Hepatocyte (in vitro differentiated cells): ENCODE results near the gene MCHR1. TPM values are rescaled to one million over a fixed set of nuclear protein-coding genes. Genes with fewer than 3 reads are reported as not detected.

Experiments used
- DNase-seq: peaks from one replicate; pipeline ENCODE4 v3.0.0-alpha.2; 2016; ENCODE audit warnings: low spot score
- H2AFZ ChIP-seq: fragments of 200-600 bp; sonication (generic); 2 replicates; pipeline ENCODE4 v1.6.0; 2016; ENCODE audit warnings: antibody characterized with exemption, mild to moderate bottlenecking
- H3K27ac ChIP-seq: fragments of 200-600 bp; sonication (generic); 2 replicates; pipeline ENCODE4 v1.5.1; 2016; ENCODE audit warnings: mild to moderate bottlenecking
- H3K27me3 ChIP-seq: fragments of 200-600 bp; sonication (generic); 2 replicates; pipeline ENCODE4 v1.6.1; 2016
- H3K36me3 ChIP-seq: fragments of 200-600 bp; sonication (generic); replicated peaks from 2 replicates; pipeline ENCODE4 v1.5.1; 2016; ENCODE audit warnings: low read depth; ENCODE audit not compliant: insufficient read depth
- H3K4me1 ChIP-seq: fragments of 200-600 bp; sonication (generic); 2 replicates; pipeline ENCODE4 v1.5.1; 2016; ENCODE audit warnings: mild to moderate bottlenecking, moderate library complexity; ENCODE audit not compliant: insufficient read depth
- H3K4me2 ChIP-seq: fragments of 200-600 bp; sonication (generic); 2 replicates; pipeline ENCODE4 v1.6.0; 2016
- H3K4me3 ChIP-seq: fragments of 200-600 bp; sonication (generic); 2 replicates; pipeline ENCODE4 v1.5.1; 2016; ENCODE audit warnings: mild to moderate bottlenecking
- H3K79me2 ChIP-seq: fragments of 200-600 bp; sonication (generic); 2 replicates; pipeline ENCODE4 v1.6.0; 2017; ENCODE audit warnings: mild to moderate bottlenecking
- H3K9me2 ChIP-seq: fragments of 200-600 bp; sonication (generic); replicated peaks from 2 replicates; pipeline ENCODE4 v1.6.0; 2017; ENCODE audit warnings: mild to moderate bottlenecking; ENCODE audit not compliant: insufficient read depth
- H3K9me3 ChIP-seq: fragments of 200-600 bp; sonication (generic); 2 replicates; pipeline ENCODE4 v1.5.1; 2016; ENCODE audit warnings: low read depth, mild to moderate bottlenecking
- H4K20me1 ChIP-seq: fragments of 200-600 bp; sonication (generic); 2 replicates; pipeline ENCODE4 v1.6.0; 2016; ENCODE audit warnings: mild to moderate bottlenecking; ENCODE audit not compliant: insufficient read depth, poor library complexity, severe bottlenecking
- EZH2 ChIP-seq: fragments of 200-600 bp; sonication (generic); IDR thresholded peaks from 2 replicates; pipeline ENCODE4 v1.6.1; 2016; ENCODE audit warnings: antibody characterized with exemption, mild to moderate bottlenecking, borderline replicate concordance
- EZH2phosphoT487 ChIP-seq: fragments of 200-600 bp; sonication (generic); IDR thresholded peaks from one replicate; pipeline ENCODE4 v1.6.1; 2018; ENCODE audit warnings: antibody characterized with exemption, mild to moderate bottlenecking, low read depth, moderate library complexity; ENCODE audit not compliant: unreplicated experiment, severe bottlenecking
- WGBS: methylation state at CpG from one replicate; pipeline ENCODE4 v1.1.6; 2016; ENCODE audit warnings: low lambda C conversion rate; ENCODE audit errors: missing lambda C conversion rate; 5-methylcytosine and 5-hydroxymethylcytosine counted together
- polyA plus RNA-seq: library from polyadenylated mRNA; unstranded; fragments of >200 nt; fragmentation: Nextera tagmentation; extraction: Ambion mirVana; gene quantifications from 2 replicates; pipeline ENCODE4 v1.2.1, GENCODE V29; 2016
- total RNA-seq: library from RNA; depleted of rRNA; stranded (reverse); fragments of >200 nt; gene quantifications from 2 replicates; pipeline ENCODE4 v1.2.3, GENCODE V29; 2014
- TF ChIP-seq, protein P1 (sequence below): fragments of 200-600 bp; sonication (generic); IDR thresholded peaks from 2 replicates; pipeline ENCODE4 v1.5.1; 2016; ENCODE audit warnings: antibody characterized with exemption, mild to moderate bottlenecking; ENCODE audit not compliant: poor library complexity

Gene MCHR1
- total and polyA plus RNA-seq, 2 experiments from 2014 or later: 0.50 to 1.1 TPM

DNA sequence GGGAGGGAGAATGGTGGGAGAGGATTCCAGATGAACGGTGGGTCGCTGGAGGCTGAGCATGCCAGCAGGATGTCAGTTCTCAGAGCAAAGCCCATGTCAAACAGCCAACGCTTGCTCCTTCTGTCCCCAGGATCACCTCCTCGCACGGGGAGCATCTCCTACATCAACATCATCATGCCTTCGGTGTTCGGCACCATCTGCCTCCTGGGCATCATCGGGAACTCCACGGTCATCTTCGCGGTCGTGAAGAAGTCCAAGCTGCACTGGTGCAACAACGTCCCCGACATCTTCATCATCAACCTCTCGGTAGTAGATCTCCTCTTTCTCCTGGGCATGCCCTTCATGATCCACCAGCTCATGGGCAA lies 1.5 kb downstream of the MCHR1 start:
- Histone ChIP-seq H3K27ac (no peak overlapping the region), H4K20me1 (no peaks in the 10 kb centered on the region), H3K4me3 (no peak overlapping the region), H2AFZ (no peak overlapping the region), H3K27me3 (peaks cover 3% of the 10 kb centered on the region), H3K9me2 (no peaks in the 10 kb centered on the region), H3K79me2 (no peaks in the 10 kb centered on the region), H3K9me3 (no peaks in the 10 kb centered on the region), H3K36me3 (no peaks in the 10 kb centered on the region), H3K4me2 (peak overlapping the region; percentile 77), H3K4me1 (peaks cover 13% of the 10 kb centered on the region)
- no peak for DNase-seq
- TF ChIP-seq, protein P1, sequence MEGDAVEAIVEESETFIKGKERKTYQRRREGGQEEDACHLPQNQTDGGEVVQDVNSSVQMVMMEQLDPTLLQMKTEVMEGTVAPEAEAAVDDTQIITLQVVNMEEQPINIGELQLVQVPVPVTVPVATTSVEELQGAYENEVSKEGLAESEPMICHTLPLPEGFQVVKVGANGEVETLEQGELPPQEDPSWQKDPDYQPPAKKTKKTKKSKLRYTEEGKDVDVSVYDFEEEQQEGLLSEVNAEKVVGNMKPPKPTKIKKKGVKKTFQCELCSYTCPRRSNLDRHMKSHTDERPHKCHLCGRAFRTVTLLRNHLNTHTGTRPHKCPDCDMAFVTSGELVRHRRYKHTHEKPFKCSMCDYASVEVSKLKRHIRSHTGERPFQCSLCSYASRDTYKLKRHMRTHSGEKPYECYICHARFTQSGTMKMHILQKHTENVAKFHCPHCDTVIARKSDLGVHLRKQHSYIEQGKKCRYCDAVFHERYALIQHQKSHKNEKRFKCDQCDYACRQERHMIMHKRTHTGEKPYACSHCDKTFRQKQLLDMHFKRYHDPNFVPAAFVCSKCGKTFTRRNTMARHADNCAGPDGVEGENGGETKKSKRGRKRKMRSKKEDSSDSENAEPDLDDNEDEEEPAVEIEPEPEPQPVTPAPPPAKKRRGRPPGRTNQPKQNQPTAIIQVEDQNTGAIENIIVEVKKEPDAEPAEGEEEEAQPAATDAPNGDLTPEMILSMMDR: no peak
- TF ChIP-seq EZH2 (no peak), EZH2phosphoT487 (no peak)
- WGBS: 95% methylated on average over 15 of the region's 15 CpGs

DNA sequence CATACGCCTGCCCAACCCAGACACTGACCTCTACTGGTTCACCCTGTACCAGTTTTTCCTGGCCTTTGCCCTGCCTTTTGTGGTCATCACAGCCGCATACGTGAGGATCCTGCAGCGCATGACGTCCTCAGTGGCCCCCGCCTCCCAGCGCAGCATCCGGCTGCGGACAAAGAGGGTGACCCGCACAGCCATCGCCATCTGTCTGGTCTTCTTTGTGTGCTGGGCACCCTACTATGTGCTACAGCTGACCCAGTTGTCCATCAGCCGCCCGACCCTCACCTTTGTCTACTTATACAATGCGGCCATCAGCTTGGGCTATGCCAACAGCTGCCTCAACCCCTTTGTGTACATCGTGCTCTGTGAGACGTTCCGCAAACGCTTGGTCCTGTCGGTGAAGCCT lies 2.2 kb downstream of the MCHR1 start:
- Histone ChIP-seq H3K27me3 (peaks cover 3% of the 10 kb centered on the region), H3K79me2 (no peaks in the 10 kb centered on the region), H4K20me1 (no peaks in the 10 kb centered on the region), H3K27ac (no peak overlapping the region), H3K4me3 (no peak overlapping the region), H3K36me3 (no peaks in the 10 kb centered on the region), H3K4me2 (no peak overlapping the region), H3K4me1 (peaks cover 13% of the 10 kb centered on the region), H3K9me2 (no peaks in the 10 kb centered on the region), H3K9me3 (no peaks in the 10 kb centered on the region), H2AFZ (no peak overlapping the region)
- WGBS: 98% methylated on average over 19 of the region's 19 CpGs
- no peak for TF ChIP-seq EZH2
- TF ChIP-seq, protein P1: no peak
- TF ChIP-seq EZH2phosphoT487: no peak
- DNase-seq: no peak

DNA sequence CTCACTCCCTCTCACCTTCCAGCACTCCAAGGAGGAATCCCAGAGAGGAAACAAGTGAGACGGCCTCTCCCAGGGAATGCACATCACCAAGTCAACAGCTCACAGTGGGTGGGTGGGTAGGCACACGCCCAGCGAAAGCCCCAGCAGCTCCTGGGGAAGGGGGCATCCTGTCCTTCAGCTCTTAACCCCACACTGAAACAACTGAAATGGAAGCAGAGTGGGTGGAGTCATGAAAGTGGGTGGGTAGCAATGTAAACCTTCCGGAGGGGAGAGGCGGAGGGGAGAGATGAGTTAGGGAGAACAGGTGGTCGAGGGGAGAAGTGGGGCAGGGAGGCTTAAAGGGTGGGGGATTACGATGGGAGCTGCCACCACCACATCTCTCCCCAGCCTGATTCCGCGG lies 5.4 kb downstream of the MCHR1 start:
- Histone ChIP-seq H3K4me3 (no peak overlapping the region), H3K79me2 (no peaks in the 10 kb centered on the region), H3K27me3 (peaks cover 3% of the 10 kb centered on the region), H3K4me2 (no peak overlapping the region), H3K9me3 (no peaks in the 10 kb centered on the region), H3K4me1 (peaks cover 5% of the 10 kb centered on the region), H4K20me1 (no peaks in the 10 kb centered on the region), H3K36me3 (no peaks in the 10 kb centered on the region), H3K9me2 (no peaks in the 10 kb centered on the region), H2AFZ (no peak overlapping the region), H3K27ac (no peak overlapping the region)
- DNase-seq: no peak
- TF ChIP-seq EZH2: no peak
- TF ChIP-seq, protein P1: no peak
- TF ChIP-seq EZH2phosphoT487: no peak
- 39% methylated on average over 9 of the region's 9 CpGs for WGBS

DNA sequence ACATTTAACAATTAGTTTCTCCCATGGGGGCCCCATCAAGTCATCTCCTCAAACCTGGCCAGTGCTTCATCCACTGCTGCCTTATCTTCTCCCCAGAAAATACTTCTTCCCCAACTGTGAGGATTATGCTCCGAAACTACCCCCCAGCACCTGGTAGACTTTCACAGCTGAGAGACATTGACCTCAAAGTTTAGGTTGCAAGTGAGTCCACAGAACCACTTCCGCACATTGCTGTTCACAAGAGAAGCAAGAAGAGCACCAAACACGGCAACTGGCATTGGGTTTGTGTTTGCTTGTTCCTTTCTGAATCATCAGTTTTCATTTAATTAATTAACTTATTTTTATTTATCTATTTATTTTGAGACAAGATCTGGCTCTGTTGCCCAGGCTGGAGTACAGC lies 6.1 kb downstream of the MCHR1 start:
- WGBS: 94% methylated on average over 3 of the region's 3 CpGs
- no peaks in the 10 kb centered on the region for H4K20me1 ChIP-seq
- H3K4me3 ChIP-seq: no peak overlapping the region
- H3K27ac ChIP-seq: no peak overlapping the region
- no peak overlapping the region for H2AFZ ChIP-seq
- H3K79me2 ChIP-seq: no peaks in the 10 kb centered on the region
- H3K36me3 ChIP-seq: no peaks in the 10 kb centered on the region
- H3K9me3 ChIP-seq: no peaks in the 10 kb centered on the region
- H3K4me2 ChIP-seq: no peak overlapping the region
- H3K4me1 ChIP-seq: peaks cover under 1% of the 10 kb centered on the region
- no peaks in the 10 kb centered on the region for H3K9me2 ChIP-seq
- no peak for DNase-seq
- no peak for TF ChIP-seq EZH2
- TF ChIP-seq, protein P1: no peak
- peaks cover 3% of the 10 kb centered on the region for H3K27me3 ChIP-seq
